ENCODE measurements around the gene KAZN. TPM values are rescaled to one million over a fixed set of nuclear protein-coding genes. Genes with fewer than 3 reads are reported as not detected.

The KAZN gene
- total and polyA plus RNA-seq, 2 donors, result 7.2 to 8.4 TPM

DNA sequence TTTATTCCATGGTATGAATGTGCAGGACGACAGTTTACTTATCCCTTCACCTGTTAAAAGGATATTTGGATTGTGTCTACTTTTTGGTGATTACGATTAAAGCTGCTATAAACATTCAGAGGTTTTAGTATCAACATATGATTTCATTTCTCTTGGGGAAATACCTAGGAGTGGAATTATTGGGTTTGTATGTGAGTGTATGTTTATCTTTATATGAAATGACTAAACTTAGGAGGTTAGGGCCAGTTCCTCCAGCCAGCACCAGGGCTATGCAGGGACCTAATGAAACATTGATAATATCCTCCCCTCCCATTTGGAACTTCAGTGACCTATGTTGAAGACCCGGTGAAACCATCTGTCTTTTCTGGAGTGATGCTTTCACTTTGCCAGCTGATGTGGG is 568.9 kb downstream of the KAZN start:
- no peak overlapping the region for H3K4me3 ChIP-seq (ENCODE audit: low read depth, low read length)
- H3K36me3 ChIP-seq (ENCODE audit: insufficient read depth), result no peaks in the 10 kb centered on the region
- no peak overlapping the region for H3K27ac ChIP-seq (ENCODE audit: low read depth)
- 44% methylated on average over 3 of the region's 3 CpGs for WGBS
- H3K4me1 ChIP-seq (ENCODE audit: insufficient read depth), result no peaks in the 10 kb centered on the region
- DNase-seq (ENCODE audit: extremely low spot score), result no peak
